Breast epithelium (tissue), 4 donors: ENCODE measurements around the gene EFNA1. TPM values are rescaled to one million over a fixed set of nuclear protein-coding genes. Genes with fewer than 3 reads are reported as not detected.

Experiments
- DNase-seq, 2 donors: peaks; one replicate each; pipeline ENCODE4 v3.0.0-alpha.2; 2019; ENCODE audit warnings: low spot score in 2 of 2
- H3K27ac ChIP-seq, 2 donors: fragments of 200-600 bp; sonication (generic) in 1 of 2; one replicate each; pipeline ENCODE4 v1.5.1; 2016 to 2019; ENCODE audit warnings: mild to moderate bottlenecking in 1 of 2
- H3K27me3 ChIP-seq, 2 donors: fragments of 200-600 bp; sonication (generic) in 1 of 2; one replicate each; pipeline versions ENCODE4 v1.5.1 to v1.6.0; 2017 to 2019; ENCODE audit warnings: control low read depth in 1 of 2, mild to moderate bottlenecking in 1 of 2
- H3K36me3 ChIP-seq: fragments of 200-600 bp; one replicate; pipeline ENCODE4 v1.5.1; 2019
- H3K4me1 ChIP-seq, 2 donors: fragments of 200-600 bp; sonication (generic); one replicate each; pipeline ENCODE4 v1.5.1; 2016 to 2019; ENCODE audit warnings: control low read depth in 1 of 2
- H3K4me3 ChIP-seq, 3 donors: fragments of 200-600 bp; sonication (generic); 1 replicate in 2 of 3; 2 replicates in 1 of 3; pipeline ENCODE4 v1.5.1; 2016 to 2019; ENCODE audit warnings: mild to moderate bottlenecking in 3 of 3, moderate library complexity in 2 of 3
- H3K9me3 ChIP-seq, 2 donors: fragments of 200-600 bp; sonication (generic) in 1 of 2; one replicate each; pipeline ENCODE4 v1.5.1; 2016 to 2019; ENCODE audit warnings: control low read depth in 1 of 2
- CTCF ChIP-seq, 3 donors: fragments of 450-650 bp; IDR thresholded peaks; one replicate each; pipeline ENCODE4 v1.5.1; 2016 to 2017; ENCODE audit warnings: antibody characterized with exemption in 3 of 3, mild to moderate bottlenecking in 3 of 3, moderate library complexity in 3 of 3
- POLR2A ChIP-seq: fragments of 450-650 bp; IDR thresholded peaks from one replicate; pipeline ENCODE4 v1.6.1; 2016; ENCODE audit warnings: antibody characterized with exemption, mild to moderate bottlenecking, moderate library complexity
- POLR2AphosphoS5 ChIP-seq, 3 donors: sonication (generic); formaldehyde crosslinking; IDR thresholded peaks; one replicate each; pipeline ENCODE4 v1.6.1; 2017; ENCODE audit warnings: antibody characterized with exemption in 3 of 3
- intact Hi-C: fragments of 100-400 bp; cut with DNase I; formaldehyde crosslinking; loops from one replicate; pipeline ENCODE4 v1.15.1; 2023; ENCODE audit warnings: low total_unique reads
- total RNA-seq, 3 donors: library from RNA; depleted of rRNA; stranded (reverse); fragments of >200 nt; gene quantifications; one replicate each; pipeline ENCODE4 v1.1.0, GENCODE V29; 2016

The EFNA1 gene
- total RNA-seq, 3 donors from 2014 or later, result 18.7 to 163 (median 120) TPM

GRCh38 chr1:155083865-155084721, 43.6 kb upstream of the EFNA1 start:
- intact Hi-C loops, result no loop called here
- Histone ChIP-seq H3K4me3 (peak overlapping the region; percentile 69 to 86 (median 73)), H3K27ac (peak overlapping the region; percentile 94 to 98), H3K36me3 (no peaks in the 10 kb centered on the region), H3K4me1 (peaks cover 32 to 36% of the 10 kb centered on the region in 2 donors), H3K9me3 (no peaks in the 10 kb centered on the region), H3K27me3 (peaks cover 16 to 26% of the 10 kb centered on the region in 2 donors)
- DNase-seq, result peak; percentile 73 to 80
- no peak for TF ChIP-seq POLR2A
- TF ChIP-seq POLR2AphosphoS5 (IDR thresholded peaks at IDR 0.05), result peak in 1 of 3 donors; percentile 42

GRCh38 chr1:155084722-155085503, 42.8 kb upstream of the EFNA1 start:
- intact Hi-C loops, result no loop called here

GRCh38 chr1:155085504-155086127, 42.1 kb upstream of the EFNA1 start:
- peak; percentile 76 to 84 for DNase-seq
- peaks cover 16 to 18% of the 10 kb centered on the region in 2 donors for H3K27me3 ChIP-seq
- H3K4me3 ChIP-seq, result peak overlapping the region; percentile 69 to 86 (median 73)
- H3K4me1 ChIP-seq, result peaks cover 23 to 28% of the 10 kb centered on the region in 2 donors
- TF ChIP-seq POLR2AphosphoS5 (IDR thresholded peaks at IDR 0.05) (no peak), CTCF (IDR thresholded peaks at IDR 0.05) (no peak), POLR2A (no peak)
- intact Hi-C loops, result no loop called here
- H3K9me3 ChIP-seq, result no peaks in the 10 kb centered on the region
- H3K36me3 ChIP-seq, result no peaks in the 10 kb centered on the region
- peak overlapping the region; percentile 94 to 98 for H3K27ac ChIP-seq

More at GRCh38 chr1:155084722-155085503, 42.8 kb upstream of the EFNA1 start:
- peaks cover 30 to 32% of the 10 kb centered on the region in 2 donors for H3K4me1 ChIP-seq
- peak overlapping the region; percentile 94 to 98 for H3K27ac ChIP-seq
- DNase-seq, result peak; percentile 91 to 94
- peaks cover 16 to 23% of the 10 kb centered on the region in 2 donors for H3K27me3 ChIP-seq
- H3K4me3 ChIP-seq, result peak overlapping the region; percentile 69 to 86 (median 73)
- H3K36me3 ChIP-seq, result no peaks in the 10 kb centered on the region
- no peaks in the 10 kb centered on the region for H3K9me3 ChIP-seq
- TF ChIP-seq POLR2A (no peak), CTCF (IDR thresholded peaks at IDR 0.05) (peak; percentile 96 to 99 (median 96)), POLR2AphosphoS5 (IDR thresholded peaks at IDR 0.05) (peak; percentile 32 to 77 (median 71))

- intact Hi-C loops, result no loop called here
- Histone ChIP-seq H3K9me3 (no peaks in the 10 kb centered on the region), H3K36me3 (no peaks in the 10 kb centered on the region), H3K27me3 (peaks cover 14 to 16% of the 10 kb centered on the region in 2 donors), H3K4me1 (peaks cover 20 to 22% of the 10 kb centered on the region in 2 donors), H3K27ac (peak overlapping the region; percentile 94 to 98), H3K4me3 (peak overlapping the region; percentile 69 to 86 (median 73))
- TF ChIP-seq CTCF (IDR thresholded peaks at IDR 0.05), result peak; percentile 92 to 95 (median 93)
- no peak for TF ChIP-seq POLR2A
- peak; percentile 59 to 70 for DNase-seq
These were observed 41.4 kb upstream of the EFNA1 start for GRCh38 chr1:155086128-155086741.
